Ammon's horn (tissue), 1 donor: ENCODE results near the gene IKZF1.

Experiments used
- DNase-seq: peaks from one replicate; pipeline ENCODE4 v3.0.0-alpha.2; 2016; ENCODE audit warnings: low spot score

IKZF1 gene

GRCh38 chr7:50304129-50304910 is at the start of gene IKZF1:
Gene IKZF1 (plus strand): TSS chr7:50304716. CDS start chr7:50319062, 14,346 bp downstream.
- peak; percentile 55 for DNase-seq

- no peak for DNase-seq
Measured at GRCh38 chr7:50261593-50261992, 42.9 kb upstream of the IKZF1 start.

GRCh38 chr7:50262446-50262845 is 42.1 kb upstream of the IKZF1 start:
- DNase-seq: no peak

- no peak for DNase-seq
Measured at GRCh38 chr7:50262916-50263690, 41.4 kb upstream of the IKZF1 start.

GRCh38 chr7:50264908-50265307 is 39.6 kb upstream of the IKZF1 start:
- DNase-seq: no peak

- no peak for DNase-seq
Measured at GRCh38 chr7:50265968-50266634, 38.4 kb upstream of the IKZF1 start.

GRCh38 chr7:50266635-50267386 is 37.7 kb upstream of the IKZF1 start:
- no peak for DNase-seq

GRCh38 chr7:50267525-50268041 is 36.9 kb upstream of the IKZF1 start:
- no peak for DNase-seq

GRCh38 chr7:50268223-50268622 is 36.3 kb upstream of the IKZF1 start:
- DNase-seq: no peak

GRCh38 chr7:50268990-50269389 is 35.5 kb upstream of the IKZF1 start:
- DNase-seq: no peak

GRCh38 chr7:50270531-50271018 is 33.9 kb upstream of the IKZF1 start:
- no peak for DNase-seq

- DNase-seq: no peak
Measured at GRCh38 chr7:50272808-50273207, 31.7 kb upstream of the IKZF1 start.

GRCh38 chr7:50273301-50273700 is 31.2 kb upstream of the IKZF1 start:
- DNase-seq: no peak

GRCh38 chr7:50273870-50274269 is 30.6 kb upstream of the IKZF1 start:
- DNase-seq: no peak

GRCh38 chr7:50274361-50274760 is 30.2 kb upstream of the IKZF1 start:
- peak; percentile 24 for DNase-seq

- no peak for DNase-seq
Measured at GRCh38 chr7:50275430-50275829, 29.1 kb upstream of the IKZF1 start.

- no peak for DNase-seq
Measured at GRCh38 chr7:50276483-50276882, 28.0 kb upstream of the IKZF1 start.

- DNase-seq: no peak
Measured at GRCh38 chr7:50278120-50278519, 26.4 kb upstream of the IKZF1 start.

- DNase-seq: peak; percentile 34
Measured at GRCh38 chr7:50281680-50282445, 22.7 kb upstream of the IKZF1 start.

- no peak for DNase-seq
Measured at GRCh38 chr7:50282813-50283605, 21.5 kb upstream of the IKZF1 start.
